CD8-positive, alpha-beta memory T cell (primary cell): Measurements from ENCODE around the gene PRKAG2. TPM values are rescaled to one million over a fixed set of nuclear protein-coding genes. Genes with fewer than 3 reads are reported as not detected.
A peak's percentile ranks its signal among the peaks of the same experiment; 100 is the strongest.
"Not testable (repeated sequence)": the region's sequence is repeated elsewhere in the genome, so short reads cannot be mapped to it uniquely, and the experiment has no call there.

Source experiments
- CTCF ChIA-PET: fragments of 350-600 bp; sonication (Branson Sonifier 250); formaldehyde crosslinking; loops from one replicate; lab custom pipeline; 2021; ENCODE audit warnings: antibody characterized with exemption; lab: Charles Lee
- POLR2A ChIA-PET: fragments of 350-600 bp; sonication (Branson Sonifier 250); formaldehyde crosslinking; loops from one replicate; lab custom pipeline; 2021; ENCODE audit warnings: antibody characterized with exemption; lab: Charles Lee
- DNase-seq, 5 donors: peaks; one replicate each; pipeline versions ENCODE4 v3.0.0 to v3.0.0-alpha.2; 2020 to 2022; ENCODE audit warnings: mixed read lengths in 1 of 5
- H3K27ac ChIP-seq: one replicate; pipeline ENCODE4 v1.7.0; 2013; ENCODE audit warnings: low read depth, mild to moderate bottlenecking, low read length, moderate library complexity
- H3K27me3 ChIP-seq: 2 replicates; pipeline ENCODE4 v1.7.0; 2013; ENCODE audit warnings: low read length, mild to moderate bottlenecking; ENCODE audit not compliant: insufficient read depth, poor library complexity, severe bottlenecking
- H3K36me3 ChIP-seq: 2 replicates; pipeline ENCODE4 v1.7.0; 2013; ENCODE audit warnings: mild to moderate bottlenecking, low read length, moderate library complexity; ENCODE audit not compliant: insufficient read depth
- H3K4me1 ChIP-seq: 2 replicates; pipeline ENCODE4 v1.7.0; 2013; ENCODE audit warnings: mild to moderate bottlenecking, low read length, moderate library complexity; ENCODE audit not compliant: insufficient read depth
- H3K4me3 ChIP-seq: 2 replicates; pipeline ENCODE4 v1.7.0; 2013; ENCODE audit warnings: mild to moderate bottlenecking, low read length
- H3K9me3 ChIP-seq: 2 replicates; pipeline ENCODE4 v1.7.0; 2013; ENCODE audit warnings: mild to moderate bottlenecking, low read length
- H3K27ac Mint-ChIP-seq, 8 donors: one replicate each; pipeline ENCODE4 v1.8.0; 2020 to 2021; ENCODE audit warnings: mixed read lengths in 8 of 8, mild to moderate bottlenecking in 6 of 8, inconsistent platforms in 3 of 8, moderate library complexity in 3 of 8
- H3K27me3 Mint-ChIP-seq, 2 donors: one replicate each; pipeline ENCODE4 v1.8.0; 2020 to 2021; ENCODE audit warnings: mixed read lengths in 2 of 2, mild to moderate bottlenecking in 1 of 2, moderate library complexity in 1 of 2
- H3K36me3 Mint-ChIP-seq, 3 donors: one replicate each; pipeline ENCODE4 v1.8.0; 2020 to 2021; ENCODE audit warnings: mixed read lengths in 3 of 3, inconsistent platforms in 1 of 3, mild to moderate bottlenecking in 1 of 3
- H3K4me1 Mint-ChIP-seq, 3 donors: one replicate each; pipeline ENCODE4 v1.8.0; 2020 to 2021; ENCODE audit warnings: mixed read lengths in 3 of 3, inconsistent platforms in 1 of 3, mild to moderate bottlenecking in 1 of 3
- H3K4me3 Mint-ChIP-seq, 7 donors: one replicate each; pipeline ENCODE4 v1.8.0; 2020 to 2021; ENCODE audit warnings: mixed read lengths in 7 of 7, mild to moderate bottlenecking in 6 of 7, moderate library complexity in 4 of 7, inconsistent platforms in 2 of 7
- H3K9me3 Mint-ChIP-seq, 5 donors: one replicate each; pipeline ENCODE4 v1.8.0; 2020 to 2022; ENCODE audit warnings: mixed read lengths in 5 of 5, mild to moderate bottlenecking in 3 of 5, moderate library complexity in 2 of 5, inconsistent platforms in 1 of 5
- polyA plus RNA-seq: library from polyadenylated mRNA; unstranded; fragments of 300-500 nt; fragmentation: Illumina TruSeq; gene quantifications from one replicate; pipeline ENCODE4 v1.2.3, GENCODE V29; 2021
- total RNA-seq, 2 experiments: library from RNA; stranded (reverse); gene quantifications; one replicate each; pipeline ENCODE4 v1.2.3, GENCODE V29; 2021

The PRKAG2 gene
- total and polyA plus RNA-seq, 3 experiments from 2014 or later = 23.1 to 31.4 (median 27.2) TPM

DNA sequence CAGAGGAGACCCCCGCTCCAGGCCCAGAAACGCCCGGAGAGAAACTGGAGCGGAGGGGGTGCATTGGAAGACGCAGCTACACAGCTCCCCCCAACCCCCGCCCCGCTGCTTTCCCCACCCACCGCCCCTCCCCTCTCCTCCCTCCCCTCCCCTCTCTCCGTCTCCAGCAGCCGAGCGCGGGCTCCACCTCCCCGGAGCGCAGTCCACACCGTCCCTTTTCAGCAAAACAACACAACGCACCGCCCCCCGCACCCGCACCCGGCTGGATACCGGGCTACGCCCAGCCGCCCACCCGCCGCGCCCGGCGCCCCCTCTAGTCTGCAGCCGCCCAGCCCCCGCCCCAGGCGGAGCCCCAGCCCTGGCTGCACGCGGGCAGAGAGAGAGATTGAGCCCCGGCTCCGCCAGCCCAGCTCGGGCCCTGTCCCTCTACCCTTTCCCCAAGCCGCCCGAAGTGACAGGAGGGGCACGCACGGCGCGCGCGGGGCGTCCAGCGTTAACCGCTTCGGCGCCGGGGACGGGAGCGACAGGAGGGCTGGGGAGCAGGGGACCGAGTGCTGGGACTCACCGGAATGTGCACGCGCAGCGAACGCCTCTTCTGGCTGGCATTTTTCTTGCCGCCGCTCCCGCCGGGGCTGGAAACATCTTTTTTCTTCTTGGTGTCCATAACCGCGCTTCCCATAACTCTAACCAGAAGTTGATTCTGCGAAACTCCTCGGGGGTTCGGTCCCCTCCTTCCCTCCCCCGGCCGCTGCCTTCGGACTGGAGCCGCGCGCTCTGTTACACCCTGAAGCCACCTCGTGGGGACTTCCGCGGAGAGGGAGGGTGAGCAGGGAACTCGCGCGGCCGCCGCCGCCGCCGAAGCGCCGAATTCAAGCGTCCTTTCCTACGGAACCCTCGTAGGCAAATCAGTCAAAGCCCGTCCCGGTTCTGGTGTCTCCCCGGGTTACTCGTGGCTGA, 695 bp downstream of the PRKAG2 start:
- peak overlapping the region; percentile 64 for H3K27ac ChIP-seq
- H3K4me1 ChIP-seq = peaks cover 12% of the 10 kb centered on the region
- POLR2A ChIA-PET = interaction anchor here (1.0 to 2.4 kb wide), 4 partner anchors 59 to 356 kb away, joined by 3 to 10 read pairs (median 6); partner anchors contain the start of gene RHEB
- peaks cover 18 to 35% (median 27%) of the 10 kb centered on the region in 3 donors for H3K4me1 Mint-ChIP-seq
- no peaks in the 10 kb centered on the region for H3K27me3 ChIP-seq
- peak; percentile 58 to 84 (median 63) for DNase-seq
- H3K4me3 ChIP-seq = peak overlapping the region; percentile 98
- H3K4me3 Mint-ChIP-seq = peak overlapping the region; percentile 93 to 100 (median 96)
- H3K27me3 Mint-ChIP-seq = peaks cover 0 to 2% of the 10 kb centered on the region in 2 donors
- no peaks in the 10 kb centered on the region for H3K9me3 ChIP-seq
- peaks cover 0 to 13% (median 0%) of the 10 kb centered on the region in 3 donors for H3K36me3 Mint-ChIP-seq
- H3K27ac Mint-ChIP-seq = peak overlapping the region; percentile 86 to 98 (median 92)
- no peaks in the 10 kb centered on the region for H3K9me3 Mint-ChIP-seq
- no peaks in the 10 kb centered on the region for H3K36me3 ChIP-seq
- CTCF ChIA-PET = interaction anchor here (0.9 to 2.5 kb wide), 5 partner anchors 37 to 1395 kb away, joined by 3 to 10 read pairs (median 4); no protein-coding TSS in a partner anchor

GRCh38 chr7:151874479-151874878, 2.4 kb downstream of the PRKAG2 start:
- Mint-ChIP-seq H3K27ac (peak overlapping the region in 3 of 8 donors; percentile 85 to 98 (median 86)), H3K36me3 (peaks cover 0 to 13% (median 0%) of the 10 kb centered on the region in 3 donors), H3K4me1 (peaks cover 23 to 46% (median 32%) of the 10 kb centered on the region in 3 donors), H3K4me3 (peak overlapping the region; percentile 51 to 100 (median 95))
- H3K27me3 ChIP-seq, H3K9me3 Mint-ChIP-seq, POLR2A ChIA-PET, H3K4me3 ChIP-seq, CTCF ChIA-PET, H3K9me3 ChIP-seq, H3K27ac ChIP-seq, H3K27me3 Mint-ChIP-seq, H3K36me3 ChIP-seq: not testable (repeated sequence)
- DNase-seq = peak in 1 of 5 donors; percentile 11
- H3K4me1 ChIP-seq = peaks cover 12% of the 10 kb centered on the region

GRCh38 chr7:151873402-151873965, 3.4 kb downstream of the PRKAG2 start:
- Mint-ChIP-seq H3K4me3 (peak overlapping the region in 1 of 7 donors; percentile 10), H3K27ac (peak overlapping the region in 2 of 8 donors; percentile 51 to 95), H3K9me3 (no peaks in the 10 kb centered on the region), H3K4me1 (peaks cover 28 to 52% (median 41%) of the 10 kb centered on the region in 3 donors), H3K36me3 (peaks cover 0 to 13% (median 0%) of the 10 kb centered on the region in 3 donors), H3K27me3 (no peaks in the 10 kb centered on the region)
- Histone ChIP-seq H3K9me3 (no peaks in the 10 kb centered on the region), H3K36me3 (no peaks in the 10 kb centered on the region), H3K27ac (no peak overlapping the region), H3K4me3 (no peak overlapping the region), H3K4me1 (peaks cover 12% of the 10 kb centered on the region), H3K27me3 (no peaks in the 10 kb centered on the region)
- CTCF ChIA-PET = no interaction called here
- POLR2A ChIA-PET = no interaction called here
- peak in 1 of 5 donors; percentile 26 for DNase-seq

DNA sequence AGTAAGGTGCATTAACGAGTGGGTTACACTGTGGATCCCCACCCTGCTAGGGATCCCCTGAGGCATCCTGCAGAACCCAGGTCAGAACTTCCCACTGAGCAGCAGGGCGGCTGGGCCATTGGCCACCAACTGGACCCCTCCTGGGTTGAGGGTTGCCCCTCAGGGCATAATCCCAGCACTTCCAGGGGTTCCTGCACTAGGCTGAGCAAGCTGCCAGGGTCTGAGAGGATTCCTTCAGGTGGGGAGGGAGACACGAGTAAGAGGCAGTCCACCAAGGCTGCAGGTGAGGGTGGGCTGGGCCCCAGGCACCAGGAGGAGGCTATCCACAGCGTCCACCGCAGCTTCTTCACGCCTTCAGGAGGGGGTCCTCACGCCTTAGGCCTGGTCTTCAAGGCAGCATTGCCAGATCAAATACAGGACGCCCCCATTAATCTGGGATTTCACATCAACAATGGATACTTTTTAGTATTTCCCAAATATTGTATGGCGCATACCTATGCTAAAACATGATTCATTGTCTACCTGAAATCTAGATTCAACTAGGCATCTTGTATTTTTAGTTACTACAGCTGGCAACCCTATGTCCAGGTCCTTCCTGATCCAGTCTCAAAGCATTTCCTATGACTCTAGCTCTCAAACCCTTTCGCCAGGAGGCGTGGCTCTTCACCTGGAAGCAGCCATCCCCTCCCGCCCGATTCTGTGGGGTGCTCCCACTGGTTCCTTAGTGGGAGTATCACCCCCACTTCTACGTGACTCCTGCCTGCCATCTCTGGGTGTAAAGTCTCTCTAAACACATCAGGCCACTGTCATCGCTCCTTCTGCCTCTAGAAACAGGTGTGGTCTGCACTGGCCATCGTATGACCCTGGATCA, 4.1 kb downstream of the PRKAG2 start:
- Histone ChIP-seq H3K36me3 (no peaks in the 10 kb centered on the region), H3K27ac (no peak overlapping the region), H3K4me1 (peaks cover 7% of the 10 kb centered on the region), H3K9me3 (no peaks in the 10 kb centered on the region), H3K27me3 (no peaks in the 10 kb centered on the region), H3K4me3 (no peak overlapping the region)
- ChIA-PET CTCF (no interaction called here), POLR2A (no interaction called here)
- Mint-ChIP-seq H3K36me3 (peaks cover 0 to 14% (median 0%) of the 10 kb centered on the region in 3 donors), H3K27ac (no peak overlapping the region), H3K9me3 (no peaks in the 10 kb centered on the region), H3K4me1 (peaks cover 29 to 53% (median 47%) of the 10 kb centered on the region in 3 donors), H3K27me3 (no peaks in the 10 kb centered on the region), H3K4me3 (no peak overlapping the region)
- peak in 1 of 5 donors; percentile 39 for DNase-seq

GRCh38 chr7:151871904-151872303, 5.0 kb downstream of the PRKAG2 start:
- Histone ChIP-seq H3K27ac (no peak overlapping the region), H3K4me1 (peaks cover 6% of the 10 kb centered on the region), H3K27me3 (no peaks in the 10 kb centered on the region), H3K4me3 (no peak overlapping the region), H3K9me3 (no peaks in the 10 kb centered on the region), H3K36me3 (no peaks in the 10 kb centered on the region)
- Mint-ChIP-seq H3K36me3 (peaks cover 0 to 17% (median 0%) of the 10 kb centered on the region in 3 donors), H3K4me3 (no peak overlapping the region), H3K4me1 (peaks cover 30 to 59% (median 52%) of the 10 kb centered on the region in 3 donors), H3K9me3 (no peaks in the 10 kb centered on the region), H3K27me3 (no peaks in the 10 kb centered on the region), H3K27ac (peak overlapping the region in 3 of 8 donors; percentile 23 to 66 (median 61))
- ChIA-PET CTCF (no interaction called here), POLR2A (no interaction called here)
- peak in 1 of 5 donors; percentile 45 for DNase-seq

DNA sequence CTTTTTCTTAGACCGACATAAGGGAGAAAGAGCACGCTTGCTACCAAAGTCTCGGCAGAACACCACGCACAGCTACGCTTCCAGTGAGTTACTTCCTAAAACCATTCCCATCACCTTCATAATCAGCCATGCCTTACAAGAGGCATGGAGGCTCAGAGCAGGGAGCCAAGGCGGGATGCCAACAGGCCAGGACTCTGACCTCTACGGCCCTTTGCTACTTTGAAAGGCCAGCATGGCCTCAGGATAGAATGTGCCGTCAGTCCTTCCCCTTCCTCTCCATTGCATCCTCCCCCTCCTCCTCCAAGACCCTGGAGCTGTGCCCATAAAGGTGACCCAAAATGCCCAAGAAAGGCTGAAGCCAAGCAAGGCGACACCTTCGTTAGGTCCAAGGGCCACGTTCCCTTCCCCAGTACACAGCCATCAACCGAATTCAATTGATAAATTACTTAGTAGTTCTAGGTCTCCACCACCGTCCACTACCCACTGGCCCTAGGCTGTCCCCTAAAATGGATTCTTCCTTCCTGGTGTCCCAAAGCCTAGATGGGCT, 5.7 kb downstream of the PRKAG2 start:
- Histone ChIP-seq H3K4me1 (peaks cover 6% of the 10 kb centered on the region), H3K27me3 (no peaks in the 10 kb centered on the region), H3K4me3 (no peak overlapping the region), H3K27ac (no peak overlapping the region), H3K9me3 (no peaks in the 10 kb centered on the region), H3K36me3 (no peaks in the 10 kb centered on the region)
- H3K27ac Mint-ChIP-seq = no peak overlapping the region
- H3K4me3 Mint-ChIP-seq = no peak overlapping the region
- DNase-seq = peak in 1 of 5 donors; percentile 14
- H3K9me3 Mint-ChIP-seq = no peaks in the 10 kb centered on the region
- peaks cover 0 to 11% (median 0%) of the 10 kb centered on the region in 3 donors for H3K36me3 Mint-ChIP-seq
- ChIA-PET POLR2A (no interaction called here), CTCF (no interaction called here)
- no peaks in the 10 kb centered on the region for H3K27me3 Mint-ChIP-seq
- peaks cover 30 to 59% (median 52%) of the 10 kb centered on the region in 3 donors for H3K4me1 Mint-ChIP-seq
